SK-N-SH treated with all-trans-retinoic acid at 6 μM for 48 hours (cell line): ENCODE measurements around the gene RHBDF2.

ENCODE experiments used
- ARNTL ChIP-seq: fragments of 450-650 bp; formaldehyde crosslinking; IDR thresholded peaks from 2 replicates; pipeline ENCODE4 v1.5.0; 2020; ENCODE audit warnings: low read depth, mild to moderate bottlenecking, moderate library complexity, borderline replicate concordance
- CSDC2 ChIP-seq: fragments of 250-450 bp; sonication (Bioruptor Pico); IDR thresholded peaks from 2 replicates; pipeline ENCODE4 v1.5.0; 2020; ENCODE audit warnings: mild to moderate bottlenecking, moderate library complexity
- CSRNP3 ChIP-seq: fragments of 250-450 bp; sonication (Bioruptor Pico); IDR thresholded peaks from 2 replicates; pipeline ENCODE4 v1.5.1; 2021; ENCODE audit warnings: mild to moderate bottlenecking, moderate library complexity
- OSR1 ChIP-seq: fragments of 250-450 bp; sonication (Bioruptor Pico); IDR thresholded peaks from 2 replicates; pipeline ENCODE4 v1.8.0; 2022; ENCODE audit warnings: moderate library complexity, mild to moderate bottlenecking, inconsistent platforms
- POU6F1 ChIP-seq: fragments of 250-450 bp; sonication (Bioruptor Pico); IDR thresholded peaks from 2 replicates; pipeline ENCODE4 v1.8.0; 2021; ENCODE audit warnings: low read depth, mild to moderate bottlenecking, moderate library complexity, borderline replicate concordance
- PPARA ChIP-seq: fragments of 250-450 bp; sonication (Bioruptor Pico); IDR thresholded peaks from 2 replicates; pipeline ENCODE4 v1.5.0; 2020; ENCODE audit warnings: mild to moderate bottlenecking, borderline replicate concordance
- SNAI2 ChIP-seq: fragments of 250-450 bp; sonication (Bioruptor Pico); IDR thresholded peaks from 2 replicates; pipeline ENCODE4 v1.5.0; 2020; ENCODE audit warnings: mild to moderate bottlenecking, moderate library complexity
- ZFP3 ChIP-seq: fragments of 250-450 bp; sonication (Bioruptor Pico); IDR thresholded peaks from 2 replicates; pipeline ENCODE4 v1.5.0; 2020; ENCODE audit warnings: mild to moderate bottlenecking, moderate library complexity
- ZFP30 ChIP-seq: fragments of 450-650 bp; formaldehyde crosslinking; IDR thresholded peaks from 2 replicates; pipeline ENCODE4 v1.5.0; 2022; ENCODE audit warnings: mild to moderate bottlenecking, moderate library complexity
- ZNF565 ChIP-seq: fragments of 450-650 bp; formaldehyde crosslinking; conservative IDR thresholded peaks from 2 replicates; pipeline ENCODE4 v1.5.0; 2020; ENCODE audit warnings: low read depth, mild to moderate bottlenecking, moderate library complexity

GRCh38 chr17:76511668-76512365 is 10.6 kb upstream of the RHBDF2 start:
- no peak for TF ChIP-seq SNAI2 (CRISPR knock-in tag)
- TF ChIP-seq ZNF565 (CRISPR knock-in tag), result no peak
- TF ChIP-seq ZFP3 (CRISPR knock-in tag), result no peak
- no peak for TF ChIP-seq ARNTL (CRISPR knock-in tag)
- no peak for TF ChIP-seq POU6F1
- no peak for TF ChIP-seq CSRNP3 (CRISPR knock-in tag)
- TF ChIP-seq ZFP30, result no peak
- TF ChIP-seq CSDC2, result no peak
- TF ChIP-seq PPARA (CRISPR knock-in tag), result no peak
- TF ChIP-seq OSR1 (CRISPR knock-in tag), result no peak
